GM21526 (cell line): Measurements from ENCODE around the gene HIF1AN.

Experiments used
- ATAC-seq: cut with Tn5 transposase; IDR thresholded peaks from one replicate; pipeline ENCODE4 v1.9.1; 2021; ENCODE audit warnings: moderate library complexity; ENCODE audit not compliant: unreplicated experiment, low FRiP score

Gene HIF1AN

DNA sequence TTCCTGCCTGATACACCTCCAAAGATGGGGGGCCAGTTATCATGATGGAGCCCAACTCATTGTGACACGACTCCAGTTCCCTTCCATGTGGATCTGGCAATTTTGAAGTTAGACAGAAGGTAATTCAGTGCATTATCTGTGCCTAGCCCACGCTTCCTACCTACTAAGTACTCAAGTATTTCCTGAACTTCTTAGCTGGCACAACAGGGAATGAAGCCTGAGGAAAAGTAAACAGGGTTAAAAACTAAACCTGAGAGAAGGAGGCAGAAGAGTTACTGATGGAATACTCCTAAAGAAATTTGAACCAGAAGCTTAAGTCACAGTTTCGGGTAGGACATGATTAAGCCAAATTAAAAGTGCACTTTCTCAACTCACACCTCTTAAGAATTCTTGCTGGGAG lies 14.9 kb upstream of the HIF1AN start:
- ATAC-seq: no peak

- ATAC-seq: no peak
Observed at GRCh38 chr10:100522107-100522801, 13.5 kb upstream of the HIF1AN start.

DNA sequence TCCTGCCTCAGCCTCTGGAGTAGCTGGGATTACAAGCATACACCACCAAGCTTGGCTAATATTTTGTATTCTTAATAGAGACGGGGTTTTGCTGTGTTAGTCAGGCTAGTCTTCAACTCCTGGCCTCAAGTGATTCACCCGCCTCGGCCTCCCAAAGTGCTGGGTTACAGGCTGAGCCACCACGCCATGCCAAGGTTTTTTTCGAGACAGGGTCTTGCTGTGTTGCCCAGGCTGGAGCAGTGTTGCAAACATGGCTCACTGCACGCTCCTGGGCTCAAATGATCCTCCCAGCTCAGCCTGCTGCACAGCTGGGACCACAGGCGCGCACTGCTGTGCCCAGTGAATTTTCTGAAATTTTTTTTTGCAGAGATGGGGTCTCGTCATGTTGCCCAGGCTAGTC lies 12.8 kb upstream of the HIF1AN start:
- ATAC-seq: no peak

DNA sequence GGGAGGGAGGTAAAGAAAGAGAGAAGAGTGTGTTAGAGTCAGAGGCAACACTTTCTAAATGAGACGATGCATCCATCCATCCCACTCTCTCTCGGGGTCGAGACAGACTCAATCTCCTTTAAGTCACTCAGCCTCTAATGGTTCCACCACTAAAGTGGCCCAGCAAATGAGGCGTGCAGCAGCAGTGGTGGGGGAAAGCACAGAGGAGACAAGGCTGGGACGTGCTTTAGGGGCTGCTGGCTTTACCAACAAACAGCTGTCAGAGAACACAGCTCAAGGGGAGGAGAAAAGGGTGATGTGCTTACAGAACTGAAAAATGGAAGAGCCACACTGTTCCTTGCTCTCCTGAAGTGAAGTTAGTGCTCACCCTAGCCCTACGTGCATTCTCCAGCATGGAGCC lies 11.5 kb upstream of the HIF1AN start:
- ATAC-seq: no peak

- ATAC-seq: no peak
Observed at GRCh38 chr10:100524638-100525037, 11.1 kb upstream of the HIF1AN start.

- ATAC-seq: no peak
Observed at GRCh38 chr10:100528123-100528886, 7.4 kb upstream of the HIF1AN start.

- peak; percentile 21 for ATAC-seq
Observed at GRCh38 chr10:100528921-100529474, 6.7 kb upstream of the HIF1AN start.

DNA sequence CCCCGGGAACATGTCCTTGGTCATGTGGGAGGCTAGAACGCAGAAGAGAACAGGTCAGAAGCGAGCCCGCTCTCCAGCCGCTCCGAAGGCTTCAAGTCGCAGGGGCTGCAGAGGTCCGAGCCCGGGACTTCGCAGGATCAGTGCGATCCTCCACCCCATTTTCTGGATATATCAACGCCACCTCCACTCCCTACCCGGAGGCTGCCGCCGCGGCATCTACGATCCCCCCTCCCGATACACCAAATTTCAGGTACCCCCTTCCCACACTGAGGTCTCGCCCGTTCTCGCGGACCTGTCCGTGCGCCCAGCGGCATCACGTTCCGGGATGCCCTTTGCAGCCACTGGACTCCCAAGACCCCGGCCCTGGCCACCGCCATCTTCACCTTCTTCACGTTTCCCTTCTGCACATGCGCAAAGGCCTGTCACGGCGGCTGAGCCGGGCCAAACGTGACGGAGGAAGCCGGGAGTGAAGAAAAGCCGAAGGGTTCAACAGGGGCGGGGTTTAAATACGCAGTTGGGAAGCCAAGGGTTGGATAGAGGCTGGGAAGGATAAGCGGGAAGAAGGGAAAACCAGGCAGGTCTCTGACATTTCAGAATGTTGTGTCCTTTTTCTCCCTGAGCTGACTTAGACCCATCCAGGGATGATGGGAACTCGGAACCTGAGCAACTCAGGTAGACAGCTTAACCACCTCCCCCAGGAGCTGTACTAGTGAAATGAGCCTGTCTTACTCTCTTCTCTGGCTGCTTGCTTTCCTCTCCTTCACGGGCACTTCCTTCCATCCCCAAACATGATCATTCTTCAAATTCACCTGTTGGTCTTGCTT lies 6.1 kb upstream of the HIF1AN start, which contains the start of gene NDUFB8:
NDUFB8 (minus strand) TSS at position 397 of the 824 bp plus-strand sequence; CDS start at position 377, 20 bp downstream.
- peak; percentile 52 for ATAC-seq

GRCh38 chr10:100531761-100532160 lies 4.0 kb upstream of the HIF1AN start:
- ATAC-seq: no peak

- no peak for ATAC-seq
Observed at GRCh38 chr10:100534726-100535125, 1.0 kb upstream of the HIF1AN start.

DNA sequence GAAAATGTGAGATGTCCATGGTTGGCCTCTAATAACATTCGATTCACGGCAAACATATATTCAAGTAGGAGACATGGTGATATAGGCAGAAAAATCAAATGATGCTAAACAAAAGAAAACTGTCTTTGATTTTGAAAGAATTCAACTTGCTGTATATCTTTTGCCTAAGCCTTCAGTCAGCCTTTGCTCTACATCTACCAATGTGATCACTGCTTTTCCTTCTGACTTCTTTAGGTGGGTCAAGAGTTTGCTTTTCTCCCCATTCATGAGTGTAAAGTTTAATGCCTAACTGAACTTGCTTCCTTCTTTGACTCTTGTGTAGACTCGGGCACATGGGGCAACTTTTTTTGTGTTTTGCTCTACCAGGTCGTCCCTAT lies 417 bp upstream of the HIF1AN start:
- ATAC-seq: peak; percentile 6

DNA sequence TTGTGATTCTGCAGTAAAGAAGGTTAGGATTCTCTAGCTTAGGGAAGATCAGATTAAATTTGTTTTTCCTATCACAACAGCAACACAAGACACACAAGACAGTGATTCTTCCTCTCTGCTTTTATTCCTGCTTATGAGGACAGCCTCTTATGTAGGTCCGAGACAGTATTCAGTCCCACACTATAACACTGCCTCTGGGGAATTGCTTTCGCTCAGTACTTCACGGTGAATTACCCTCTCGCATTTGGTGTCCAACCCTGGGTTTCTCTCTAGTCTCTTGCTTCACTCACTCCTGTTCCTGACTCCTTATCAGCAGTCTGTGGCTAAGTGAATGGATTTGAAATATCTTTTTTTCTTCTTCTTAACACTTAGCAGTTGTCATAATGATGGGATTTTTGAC lies 1.7 kb downstream of the HIF1AN start:
- no peak for ATAC-seq

DNA sequence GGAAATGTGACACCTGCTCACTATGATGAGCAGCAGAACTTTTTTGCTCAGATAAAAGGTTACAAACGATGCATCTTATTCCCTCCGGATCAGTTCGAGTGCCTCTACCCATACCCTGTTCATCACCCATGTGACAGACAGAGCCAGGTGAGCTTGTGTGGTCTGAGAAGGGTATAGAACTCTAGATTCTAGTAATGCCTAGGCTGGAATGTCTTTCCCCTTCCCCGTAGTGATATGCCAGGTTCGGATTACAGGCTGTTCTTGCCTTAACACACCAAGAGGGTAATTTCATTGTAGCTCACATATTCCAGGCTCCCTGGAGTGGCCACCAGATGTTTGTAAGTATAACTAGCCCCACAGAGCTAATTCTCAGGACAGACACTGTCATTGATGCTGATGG lies 9.2 kb downstream of the HIF1AN start:
- ATAC-seq: no peak

- ATAC-seq: no peak
Observed at GRCh38 chr10:100551196-100551595, 15.5 kb downstream of the HIF1AN start.

DNA sequence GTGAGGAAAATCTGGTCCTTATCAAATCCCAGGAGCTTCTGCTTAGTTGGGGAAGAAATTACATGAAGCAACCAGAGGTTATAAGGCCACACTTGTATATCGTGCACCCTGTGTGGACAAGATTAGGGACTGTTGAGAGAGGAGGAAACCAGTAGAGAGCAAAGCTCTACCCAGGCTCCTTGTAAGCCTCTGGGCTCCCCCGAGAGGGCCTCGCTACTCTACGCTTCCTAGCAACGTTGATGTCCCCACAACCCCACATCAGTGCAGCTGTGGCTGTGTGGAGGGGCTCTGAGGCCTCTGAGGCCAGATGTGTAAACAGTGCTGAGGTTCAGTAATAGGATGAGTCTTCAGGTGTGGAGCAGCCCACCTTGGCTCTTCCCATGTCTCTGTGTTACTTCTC lies 16.0 kb downstream of the HIF1AN start:
- no peak for ATAC-seq

GRCh38 chr10:100553929-100554328 lies 18.2 kb downstream of the HIF1AN start:
- ATAC-seq: no peak

DNA sequence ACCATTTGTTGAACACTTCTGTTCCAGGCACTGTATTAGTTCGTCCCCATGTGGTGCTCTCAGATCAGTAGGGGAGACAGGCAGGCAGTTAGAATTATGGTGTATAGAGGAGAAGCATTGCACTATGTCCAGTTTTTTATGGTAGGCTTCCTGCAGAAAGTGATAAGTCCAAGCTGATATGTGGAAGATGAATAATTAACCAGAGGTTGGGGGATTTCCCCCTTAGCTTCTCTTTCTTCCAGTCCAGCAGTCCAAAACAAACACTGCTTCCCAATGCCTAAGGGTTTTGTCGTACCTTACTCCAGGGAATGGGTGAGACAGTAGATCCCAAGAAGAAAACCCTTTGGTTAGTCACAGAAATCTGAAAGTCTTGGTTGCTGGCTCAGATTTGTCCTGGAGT lies 19.2 kb downstream of the HIF1AN start:
- no peak for ATAC-seq

GRCh38 chr10:100560248-100560647 lies 24.5 kb downstream of the HIF1AN start:
- ATAC-seq: no peak

- no peak for ATAC-seq
Observed at GRCh38 chr10:100561005-100561404, 25.3 kb downstream of the HIF1AN start.

GRCh38 chr10:100562008-100562672 lies 26.4 kb downstream of the HIF1AN start:
- peak; percentile 72 for ATAC-seq
